Measurements from ENCODE around the gene CASQ2.

- TF ChIP-seq ZC3H11A (IDR thresholded peaks at IDR 0.05) (no peak), EP300 (IDR thresholded peaks at IDR 0.05) (no peak), CEBPB (IDR thresholded peaks at IDR 0.05) (no peak), POLR2AphosphoS2 (conservative IDR thresholded peaks at IDR 0.05; ENCODE audit: low read length) (no peak), TFCP2L1 (CRISPR knock-in tag; IDR thresholded peaks at IDR 0.05) (no peak), POLR2A (IDR thresholded peaks at IDR 0.05; ENCODE audit: low read length) (no peak), MYC (IDR thresholded peaks at IDR 0.05; ENCODE audit: borderline replicate concordance, low read length) (no peak), RAD21 (conservative IDR thresholded peaks at IDR 0.05 in 1 of 2, IDR thresholded peaks at IDR 0.05 in 1 of 2) (no peak), FOXS1 (CRISPR knock-in tag; IDR thresholded peaks at IDR 0.05) (no peak), MAX (IDR thresholded peaks at IDR 0.05) (no peak)
- TF ChIP-seq, protein P1, sequence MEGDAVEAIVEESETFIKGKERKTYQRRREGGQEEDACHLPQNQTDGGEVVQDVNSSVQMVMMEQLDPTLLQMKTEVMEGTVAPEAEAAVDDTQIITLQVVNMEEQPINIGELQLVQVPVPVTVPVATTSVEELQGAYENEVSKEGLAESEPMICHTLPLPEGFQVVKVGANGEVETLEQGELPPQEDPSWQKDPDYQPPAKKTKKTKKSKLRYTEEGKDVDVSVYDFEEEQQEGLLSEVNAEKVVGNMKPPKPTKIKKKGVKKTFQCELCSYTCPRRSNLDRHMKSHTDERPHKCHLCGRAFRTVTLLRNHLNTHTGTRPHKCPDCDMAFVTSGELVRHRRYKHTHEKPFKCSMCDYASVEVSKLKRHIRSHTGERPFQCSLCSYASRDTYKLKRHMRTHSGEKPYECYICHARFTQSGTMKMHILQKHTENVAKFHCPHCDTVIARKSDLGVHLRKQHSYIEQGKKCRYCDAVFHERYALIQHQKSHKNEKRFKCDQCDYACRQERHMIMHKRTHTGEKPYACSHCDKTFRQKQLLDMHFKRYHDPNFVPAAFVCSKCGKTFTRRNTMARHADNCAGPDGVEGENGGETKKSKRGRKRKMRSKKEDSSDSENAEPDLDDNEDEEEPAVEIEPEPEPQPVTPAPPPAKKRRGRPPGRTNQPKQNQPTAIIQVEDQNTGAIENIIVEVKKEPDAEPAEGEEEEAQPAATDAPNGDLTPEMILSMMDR (IDR thresholded peaks at IDR 0.05), result no peak
- TF ChIP-seq, protein P2, sequence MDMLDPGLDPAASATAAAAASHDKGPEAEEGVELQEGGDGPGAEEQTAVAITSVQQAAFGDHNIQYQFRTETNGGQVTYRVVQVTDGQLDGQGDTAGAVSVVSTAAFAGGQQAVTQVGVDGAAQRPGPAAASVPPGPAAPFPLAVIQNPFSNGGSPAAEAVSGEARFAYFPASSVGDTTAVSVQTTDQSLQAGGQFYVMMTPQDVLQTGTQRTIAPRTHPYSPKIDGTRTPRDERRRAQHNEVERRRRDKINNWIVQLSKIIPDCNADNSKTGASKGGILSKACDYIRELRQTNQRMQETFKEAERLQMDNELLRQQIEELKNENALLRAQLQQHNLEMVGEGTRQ (IDR thresholded peaks at IDR 0.05), result no peak
These were observed 37.1 kb upstream of the CASQ2 start for GRCh38 chr1:115805597-115805996.

Data from A549 (cell line).